Stimulated activated CD8-positive, alpha-beta memory T cell treated with anti-CD3 and anti-CD28 coated beads, Interleukin-15, amount 100 ng/mL, for 1 hour (primary cell): ENCODE measurements around the gene KRTAP2-1.
"Not testable (repeated sequence)": the region's sequence is repeated elsewhere in the genome, so short reads cannot be mapped to it uniquely, and the experiment has no call there.

Source experiments
- DNase-seq: peaks from one replicate; pipeline ENCODE4 v3.0.0-alpha.2; 2020; ENCODE audit warnings: low read depth

The KRTAP2-1 gene, protein sequence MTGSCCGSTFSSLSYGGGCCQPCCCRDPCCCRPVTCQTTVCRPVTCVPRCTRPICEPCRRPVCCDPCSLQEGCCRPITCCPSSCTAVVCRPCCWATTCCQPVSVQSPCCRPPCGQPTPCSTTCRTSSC

DNA sequence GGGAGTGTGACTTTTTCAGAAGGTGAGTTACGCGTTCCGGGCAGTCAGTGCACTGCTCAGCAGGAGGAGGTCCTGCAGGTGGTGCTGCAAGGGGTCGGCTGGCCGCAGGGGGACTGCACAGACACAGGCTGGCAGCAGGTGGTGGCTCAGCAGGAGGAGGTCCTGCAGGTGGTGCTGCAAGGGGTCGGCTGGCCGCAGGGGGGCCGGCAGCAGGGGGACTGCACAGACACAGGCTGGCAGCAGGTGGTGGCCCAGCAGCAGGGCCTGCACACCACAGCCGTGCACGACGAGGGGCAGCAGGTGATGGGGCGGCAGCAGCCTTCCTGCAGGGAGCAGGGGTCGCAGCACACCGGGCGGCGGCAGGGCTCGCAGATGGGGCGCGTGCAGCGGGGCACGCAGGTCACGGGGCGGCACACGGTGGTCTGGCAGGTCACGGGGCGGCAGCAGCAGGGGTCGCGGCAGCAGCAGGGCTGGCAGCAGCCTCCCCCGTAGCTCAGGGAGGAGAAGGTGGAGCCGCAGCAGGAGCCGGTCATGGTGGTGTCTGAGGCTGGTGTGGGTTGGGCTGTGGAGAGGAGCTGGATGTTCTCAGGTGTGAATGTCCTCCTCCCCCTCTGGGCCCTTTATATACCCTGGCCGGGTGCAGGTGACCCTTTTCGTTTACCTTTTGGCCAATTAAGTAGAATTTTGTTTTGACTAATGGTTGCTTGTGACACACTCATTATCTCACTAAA, at the start of gene KRTAP2-1:
KRTAP2-1 (minus strand) TSS at position 582 of the 731 bp plus-strand sequence; CDS start at position 533, 49 bp downstream.
- not testable (repeated sequence) for DNase-seq

DNA sequence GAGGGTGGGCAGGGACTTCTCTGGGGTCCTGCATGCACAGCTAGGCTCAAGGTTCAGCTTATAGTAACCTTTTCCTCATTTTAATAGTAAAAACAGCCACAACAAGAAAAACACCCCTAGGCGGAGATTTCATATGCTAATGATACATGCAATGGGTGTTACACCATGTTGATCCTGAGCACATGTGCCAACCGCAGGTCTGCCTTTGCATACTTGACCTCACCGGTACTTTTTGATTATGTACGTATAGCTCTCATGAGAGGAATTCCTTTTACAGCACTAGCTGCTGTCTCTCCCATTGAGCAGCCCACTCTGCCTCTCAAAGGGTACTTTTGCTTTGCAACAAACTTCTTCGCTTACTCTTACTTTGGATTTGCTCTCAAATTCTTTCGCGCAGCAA, 48.9 kb upstream of the KRTAP2-1 start:
- no peak for DNase-seq

DNA sequence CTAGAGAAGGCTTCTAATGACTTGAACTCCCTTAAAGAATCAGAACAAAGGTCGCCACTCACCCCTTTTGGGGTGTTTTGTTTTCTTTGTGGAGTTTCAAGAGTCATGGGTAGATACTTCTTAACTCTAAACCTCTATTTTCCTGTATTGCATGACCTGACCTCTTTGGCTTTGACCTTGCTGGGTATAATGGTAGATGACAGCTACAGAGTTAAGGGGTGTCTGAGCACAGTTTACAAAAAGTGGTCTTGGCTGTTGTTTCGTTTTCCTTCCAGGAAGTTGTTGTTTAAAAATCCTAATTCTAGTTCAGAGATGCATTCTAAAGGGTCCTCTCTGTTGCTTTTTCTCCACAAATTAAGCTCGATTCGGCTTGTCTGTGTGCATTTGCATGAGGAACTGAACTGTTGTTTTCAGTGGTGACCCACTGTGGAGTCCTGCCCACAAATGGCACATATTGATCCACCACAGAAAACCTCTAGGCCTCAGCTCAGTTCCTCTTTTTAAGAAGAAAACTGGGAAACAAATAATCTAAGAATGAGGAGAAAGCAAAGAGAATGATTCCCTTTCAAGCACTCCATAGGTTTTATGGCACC, 41.7 kb upstream of the KRTAP2-1 start:
- not testable (repeated sequence) for DNase-seq

DNA sequence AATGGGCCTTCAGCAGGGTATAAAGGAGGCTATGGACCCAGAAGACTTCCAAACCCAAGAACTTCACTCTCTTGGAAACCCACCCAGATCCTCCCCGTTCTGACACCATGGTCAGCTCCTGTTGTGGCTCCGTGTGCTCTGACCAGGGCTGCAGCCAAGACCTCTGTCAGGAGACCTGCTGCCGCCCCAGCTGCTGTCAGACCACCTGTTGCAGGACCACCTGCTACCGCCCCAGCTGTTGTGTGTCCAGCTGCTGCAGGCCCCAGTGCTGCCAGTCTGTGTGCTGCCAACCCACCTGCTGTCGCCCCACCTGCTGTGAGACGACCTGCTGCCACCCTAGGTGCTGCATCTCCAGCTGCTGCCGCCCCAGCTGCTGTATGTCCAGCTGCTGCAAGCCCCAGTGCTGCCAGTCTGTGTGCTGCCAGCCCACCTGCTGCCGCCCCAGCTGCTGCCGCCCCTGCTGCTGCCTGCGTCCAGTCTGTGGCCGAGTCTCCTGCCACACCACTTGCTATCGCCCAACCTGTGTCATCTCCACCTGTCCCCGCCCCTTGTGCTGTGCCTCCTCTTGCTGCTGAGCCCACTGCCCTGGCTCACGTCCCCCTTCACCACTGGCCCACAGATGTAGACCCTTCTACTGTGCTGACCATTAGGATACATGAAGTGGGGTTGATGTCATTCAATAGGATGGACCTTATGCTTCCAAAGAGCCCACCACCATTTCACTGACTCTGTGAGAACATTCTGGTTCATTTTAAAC, 37.2 kb upstream of the KRTAP2-1 start, which contains the start of gene KRTAP4-7:
KRTAP4-7 (plus strand) TSS at position 51 of the 757 bp plus-strand sequence; CDS start at position 108, 57 bp downstream.
- DNase-seq: not testable (repeated sequence)

GRCh38 chr17:41083427-41083826, 36.3 kb upstream of the KRTAP2-1 start:
- not testable (repeated sequence) for DNase-seq

DNA sequence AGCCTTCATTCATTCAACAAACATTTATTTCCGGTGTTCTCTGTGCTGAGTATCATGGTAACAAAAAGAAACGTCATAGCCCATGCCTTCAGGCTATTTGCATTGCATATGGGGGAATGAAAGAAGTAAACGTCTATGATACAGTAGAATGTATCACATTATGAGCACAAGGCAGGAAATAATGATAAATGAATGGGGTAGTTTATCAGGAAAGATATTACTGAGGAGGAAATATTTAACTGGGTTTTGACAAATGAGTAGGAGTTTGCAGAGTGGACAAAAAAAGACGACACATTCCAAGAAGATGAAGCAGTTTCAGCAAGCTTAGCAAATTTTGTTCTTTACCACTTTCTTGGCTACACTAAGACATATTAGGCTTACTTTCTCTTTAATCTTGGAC, 35.5 kb upstream of the KRTAP2-1 start:
- DNase-seq: no peak

DNA sequence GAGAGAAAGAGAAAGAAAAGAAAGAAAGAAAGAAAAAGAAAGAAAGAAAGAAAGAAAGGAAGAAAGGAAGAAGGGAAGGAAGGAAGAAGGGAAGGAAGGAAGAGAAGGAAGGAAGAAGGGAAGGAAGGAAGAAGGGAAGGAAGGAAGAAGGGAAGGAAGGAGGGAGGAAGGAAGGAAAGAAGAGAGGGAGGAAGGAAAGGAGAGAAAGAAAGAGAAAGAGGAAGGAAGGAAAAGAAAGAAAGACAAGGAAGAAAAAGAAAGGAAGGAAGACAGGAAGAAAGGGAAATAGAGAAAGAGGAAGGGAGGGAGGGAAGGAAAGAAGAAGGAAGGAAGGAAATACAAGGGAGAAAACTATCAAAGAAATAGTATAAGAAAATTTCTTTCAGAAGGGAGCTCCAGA, 29.7 kb upstream of the KRTAP2-1 start:
- DNase-seq: no peak

DNA sequence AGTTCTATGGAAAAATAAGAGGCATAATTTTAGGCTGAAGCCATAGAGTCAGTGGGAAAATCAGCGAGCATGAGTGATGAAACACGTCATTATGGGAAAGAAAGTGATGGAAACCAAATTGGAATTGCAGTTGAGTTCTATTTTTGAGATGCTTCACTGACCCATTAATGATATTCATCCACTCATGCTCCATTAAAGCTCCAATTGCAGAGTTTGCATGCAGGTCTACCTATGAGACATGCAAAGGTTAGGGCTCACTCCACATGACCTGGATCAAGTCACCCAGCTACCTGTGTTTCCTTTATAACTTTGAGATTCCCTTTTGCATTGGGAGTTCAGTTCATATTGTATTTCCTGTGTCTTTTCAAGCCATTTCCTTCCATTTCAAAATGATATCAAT, 26.6 kb upstream of the KRTAP2-1 start:
- DNase-seq: no peak

DNA sequence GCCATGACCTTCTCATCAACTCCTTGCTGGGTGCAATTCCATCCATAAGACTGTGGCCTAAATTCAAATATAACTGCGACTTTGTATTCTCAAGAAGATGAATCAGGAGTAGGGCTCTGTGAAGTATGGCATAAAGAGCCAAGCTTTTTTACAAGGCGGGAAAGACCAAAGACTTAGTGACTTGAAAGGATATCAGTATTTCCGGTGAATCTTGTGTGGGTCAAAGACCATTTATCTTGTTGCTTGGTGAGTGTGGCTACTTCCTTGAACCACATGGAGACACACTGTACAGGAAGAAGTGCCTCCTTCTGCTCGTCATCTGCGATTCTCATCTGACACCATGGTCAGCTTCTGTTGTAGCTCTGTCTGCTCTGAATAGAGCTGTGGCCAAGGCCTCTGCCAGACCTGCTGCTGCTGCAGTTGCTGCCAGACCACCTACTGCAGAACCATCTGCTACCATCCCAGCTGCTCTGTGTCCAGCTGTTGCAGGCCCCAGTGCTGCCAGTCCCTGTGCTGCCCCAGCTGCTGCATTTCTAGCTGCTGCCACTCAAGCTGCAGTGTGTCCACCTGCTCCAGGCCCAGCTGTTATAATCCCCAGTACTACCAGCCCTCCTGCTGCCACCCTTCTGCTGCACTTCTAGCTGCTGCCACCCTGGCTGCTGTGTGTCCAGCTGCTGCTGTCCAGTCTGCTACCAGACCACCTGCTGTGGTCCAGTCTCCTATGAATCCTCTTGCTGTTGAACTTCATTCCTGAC, 24.7 kb upstream of the KRTAP2-1 start:
- no peak for DNase-seq

GRCh38 chr17:41069031-41069430, 21.9 kb upstream of the KRTAP2-1 start:
- DNase-seq: no peak

GRCh38 chr17:41067281-41067680, 20.2 kb upstream of the KRTAP2-1 start:
- no peak for DNase-seq

GRCh38 chr17:41065829-41066624, 18.9 kb upstream of the KRTAP2-1 start, which contains the start of gene KRTAP2-4:
KRTAP2-4 (minus strand) TSS chr17:41065879; CDS start chr17:41065845, 34 bp downstream.
- DNase-seq: no peak

- DNase-seq: not testable (repeated sequence)
Observed at GRCh38 chr17:41065016-41065689, 18.0 kb upstream of the KRTAP2-1 start.

DNA sequence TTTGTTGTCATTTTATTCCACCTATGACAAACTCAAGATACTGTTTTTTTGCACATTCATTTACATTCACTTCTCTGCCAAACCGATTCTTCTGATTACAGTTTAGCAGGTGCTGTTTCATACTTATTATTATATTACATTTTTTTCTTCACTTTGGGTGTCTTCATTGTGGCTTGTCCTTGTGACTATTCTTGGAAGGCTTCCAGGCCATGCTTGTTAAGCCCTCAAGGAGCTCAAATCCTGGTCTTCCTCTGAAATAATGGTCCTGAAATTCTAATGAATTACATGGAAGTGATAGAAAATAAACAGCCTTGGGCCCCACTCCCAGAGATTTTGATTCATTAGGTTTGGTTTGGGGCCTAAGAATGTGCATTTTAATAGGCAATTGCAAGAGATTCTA, 17.2 kb upstream of the KRTAP2-1 start:
- no peak for DNase-seq

DNA sequence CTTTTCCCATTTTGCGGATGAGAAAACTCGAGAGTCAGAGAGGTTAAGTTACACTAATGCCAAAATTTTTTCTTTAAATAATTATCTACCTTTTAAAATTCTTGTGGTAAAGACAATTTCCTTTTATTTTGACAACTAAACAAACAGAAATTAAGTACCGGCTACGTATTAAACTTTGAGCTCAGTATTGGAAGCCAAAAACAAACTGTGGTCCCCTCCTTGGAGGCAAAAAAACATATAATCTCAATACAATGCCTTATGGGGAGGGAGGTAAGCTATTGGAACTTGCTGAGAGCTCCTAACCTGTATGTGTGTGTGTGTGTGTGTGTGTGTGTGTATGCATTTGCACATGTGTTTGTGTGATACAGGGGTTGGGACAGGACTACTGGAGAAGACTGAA, 16.3 kb upstream of the KRTAP2-1 start:
- DNase-seq: no peak

DNA sequence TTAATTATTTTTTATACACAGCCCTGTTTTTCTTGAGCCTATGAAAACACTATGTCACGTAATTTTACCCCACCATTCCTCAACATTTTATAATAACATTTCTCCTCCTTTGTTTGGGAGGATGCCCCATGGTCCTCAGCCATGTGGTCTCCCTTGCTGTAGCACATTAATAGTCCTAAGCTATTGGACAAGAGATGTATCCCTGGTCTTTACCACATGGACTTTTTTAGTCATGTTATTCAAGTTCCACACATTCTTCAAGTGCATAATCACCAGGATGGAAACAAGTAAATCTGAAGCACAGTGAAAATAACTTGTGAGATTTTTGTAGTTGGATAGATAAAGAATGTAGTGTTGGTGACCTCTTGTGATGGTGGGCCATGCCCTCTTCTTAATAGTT, 14.8 kb upstream of the KRTAP2-1 start:
- DNase-seq: no peak

GRCh38 chr17:41060052-41060604, 13.0 kb upstream of the KRTAP2-1 start, which contains the start of gene KRTAP2-3:
KRTAP2-3 (minus strand) TSS chr17:41060114; CDS start chr17:41060050, 64 bp downstream.
- no peak for DNase-seq

- not testable (repeated sequence) for DNase-seq
Observed at GRCh38 chr17:41059276-41060051, 12.3 kb upstream of the KRTAP2-1 start.

GRCh38 chr17:41058741-41059140, 11.6 kb upstream of the KRTAP2-1 start:
- DNase-seq: no peak
